IPS-11a (cell line): Measurements from ENCODE around the gene CYFIP1.

Experiments used
- H3K4me3 ChIP-seq: one replicate; pipeline ENCODE4 v1.5.1; 2013; ENCODE audit warnings: low read depth, low read length, control low read depth

CYFIP1 gene

DNA sequence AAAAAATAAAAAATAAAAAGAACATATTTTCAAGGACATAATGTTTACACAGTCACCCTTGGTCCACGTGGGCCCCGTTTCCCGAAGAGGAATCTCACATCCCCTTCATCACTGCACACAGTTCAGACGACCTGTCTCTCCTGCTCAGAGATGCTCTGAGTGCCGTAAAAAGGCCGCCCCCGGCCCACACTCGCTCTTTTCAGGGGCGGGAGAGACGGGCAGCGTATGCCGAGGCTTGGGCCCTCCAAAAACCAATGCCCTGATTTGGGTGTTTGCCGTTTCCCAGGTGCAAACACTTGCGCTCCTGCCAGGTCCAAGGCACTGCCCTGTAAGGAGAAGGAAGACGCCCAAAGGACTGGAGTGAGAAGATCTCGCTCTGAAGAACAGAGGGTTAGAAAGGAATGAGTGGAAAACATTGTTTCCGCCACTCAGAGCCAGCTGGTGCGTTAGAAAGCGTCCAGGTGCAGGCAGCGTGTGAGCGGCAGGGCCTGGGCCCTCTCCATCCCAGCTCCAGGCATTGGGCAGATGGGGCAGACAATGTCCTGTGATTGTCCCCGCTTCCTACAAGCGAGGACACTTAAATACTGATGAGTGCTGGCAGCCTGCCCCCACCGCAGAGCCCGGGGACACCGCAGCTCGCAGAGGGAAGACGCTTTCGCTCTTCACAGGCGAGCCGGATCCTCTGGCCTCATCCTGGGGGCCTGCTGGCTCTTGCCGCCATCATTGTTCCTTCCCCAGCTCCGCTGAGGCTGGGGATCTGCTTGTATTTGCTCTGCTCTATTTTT, 88.5 kb downstream of the CYFIP1 start:
- no peak overlapping the region for H3K4me3 ChIP-seq

GRCh38 chr15:22890296-22890695, 89.9 kb downstream of the CYFIP1 start:
- H3K4me3 ChIP-seq, result no peak overlapping the region

DNA sequence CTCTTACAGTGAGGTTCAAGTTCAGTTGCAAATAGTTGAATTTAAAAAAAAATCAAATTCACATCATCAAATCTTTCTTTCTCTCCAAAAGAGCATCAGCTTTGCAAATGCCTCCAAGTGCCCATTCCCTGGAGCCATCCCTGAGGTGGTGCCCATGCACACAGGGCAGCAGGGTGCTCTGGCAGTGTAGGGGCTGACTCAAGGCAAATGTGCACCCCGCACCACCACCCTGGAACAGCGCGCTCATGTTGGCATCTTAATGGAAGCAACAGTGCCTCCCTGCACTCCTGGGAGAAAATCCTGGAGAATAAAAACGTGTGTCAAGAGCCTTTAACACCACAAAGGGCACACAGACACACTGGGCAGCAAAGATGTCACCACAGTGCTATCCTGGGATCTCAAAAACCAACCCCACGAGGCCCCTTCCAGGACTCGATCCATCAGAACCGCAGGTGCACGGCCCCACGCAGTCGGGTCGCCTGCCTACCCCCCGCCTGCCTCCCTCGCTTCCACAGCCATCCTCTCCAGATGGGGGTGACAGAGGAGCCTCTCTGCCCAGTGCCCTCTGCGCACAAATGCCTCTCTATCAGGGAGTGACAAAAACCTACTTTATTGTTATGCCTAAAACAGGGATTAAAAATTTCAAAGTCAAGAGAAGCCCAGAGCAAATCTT, 90.9 kb downstream of the CYFIP1 start:
- no peak overlapping the region for H3K4me3 ChIP-seq

DNA sequence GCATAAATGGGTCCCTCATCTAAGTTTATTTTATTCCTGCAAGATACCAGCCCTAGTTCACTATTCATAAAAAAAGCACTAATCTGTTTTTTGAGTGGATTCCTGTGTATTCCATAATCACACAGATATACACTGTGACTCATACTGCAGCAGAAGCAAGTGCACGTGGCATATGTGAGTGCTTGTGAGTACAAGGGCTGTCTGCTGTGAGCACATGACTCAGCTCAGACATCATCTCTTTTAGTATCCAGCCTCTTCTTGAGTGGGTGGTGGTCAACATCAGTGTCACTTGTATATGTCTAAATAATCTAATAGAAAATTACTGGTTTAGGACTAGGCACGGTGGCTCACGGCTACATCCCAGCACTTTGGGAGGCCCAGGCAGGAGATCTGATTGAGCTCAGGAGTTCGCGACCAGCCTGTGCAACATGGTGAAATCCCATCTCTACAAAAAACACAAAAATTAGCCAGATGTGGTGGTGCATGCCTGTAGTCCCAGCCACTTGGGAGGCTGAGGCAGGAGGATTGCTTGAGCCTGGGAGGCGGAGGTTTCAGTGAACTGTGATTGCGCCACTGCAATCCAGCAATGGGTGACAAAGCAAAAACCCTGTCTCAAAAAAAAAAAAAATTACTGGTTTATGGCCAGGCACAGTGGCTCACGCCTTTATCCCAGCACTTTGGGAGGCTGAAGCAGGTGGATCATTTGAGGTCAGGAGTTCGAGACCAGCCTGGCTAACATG, 91.9 kb downstream of the CYFIP1 start:
- H3K4me3 ChIP-seq, result no peak overlapping the region

DNA sequence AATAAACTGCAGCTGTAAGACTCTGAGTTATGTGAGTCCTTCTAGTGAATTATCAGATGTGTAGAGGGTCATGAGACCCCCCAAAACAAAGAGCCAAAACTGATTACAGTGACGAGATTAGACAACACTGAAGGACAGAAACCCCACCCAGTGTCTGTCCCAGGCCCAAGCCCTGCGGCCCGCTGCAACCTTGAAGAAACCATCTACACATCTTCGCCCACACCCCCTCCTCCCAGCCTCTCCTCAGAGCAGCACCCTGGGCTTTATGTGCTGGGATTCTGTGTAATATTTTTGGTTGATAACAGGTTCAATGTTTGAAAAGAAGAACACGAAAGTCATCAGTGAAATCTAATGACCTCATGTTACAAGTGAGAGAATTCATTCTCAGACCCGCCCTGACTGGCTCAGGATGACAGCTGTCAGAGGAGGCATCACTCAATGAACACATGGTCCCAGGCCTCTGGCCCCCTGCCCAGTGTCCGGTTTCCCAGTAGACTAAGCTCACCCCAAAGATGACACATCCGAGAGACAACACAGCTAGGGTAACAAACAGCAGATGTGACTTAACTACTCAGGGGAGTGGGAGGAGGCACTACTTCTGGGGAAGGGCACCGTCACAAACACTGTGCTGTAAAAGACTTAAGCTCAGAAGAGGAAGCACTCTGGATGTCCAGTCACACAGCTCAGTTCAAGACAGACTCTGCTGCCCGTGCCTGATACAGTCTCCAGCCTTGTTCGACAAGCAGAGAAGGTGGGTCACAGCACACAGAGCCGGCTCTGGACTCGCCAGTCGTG, 92.8 kb downstream of the CYFIP1 start:
- H3K4me3 ChIP-seq, result no peak overlapping the region

- H3K4me3 ChIP-seq, result no peak overlapping the region
These were observed 95.0 kb downstream of the CYFIP1 start for GRCh38 chr15:22885120-22885519.

DNA sequence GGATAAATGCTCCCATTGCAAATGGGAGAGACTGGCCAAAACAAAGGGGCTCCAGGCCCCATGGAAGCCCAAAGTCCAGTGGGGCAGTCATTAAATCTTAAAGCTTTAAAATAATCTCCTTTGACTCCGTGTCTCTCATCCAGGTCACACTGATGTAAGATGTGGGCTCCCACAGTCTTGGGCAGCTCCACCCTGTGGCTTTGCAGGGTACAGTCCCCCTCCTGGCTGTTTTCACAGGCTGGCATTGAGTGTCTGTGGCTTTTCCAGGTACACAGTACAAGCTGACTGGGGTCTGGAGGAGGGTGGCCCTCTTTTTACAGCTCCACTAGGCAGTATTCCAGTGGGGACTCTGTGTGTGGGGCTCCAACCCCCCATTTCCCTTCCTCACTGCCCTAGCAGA, 95.8 kb downstream of the CYFIP1 start:
- H3K4me3 ChIP-seq, result no peak overlapping the region

- no peak overlapping the region for H3K4me3 ChIP-seq
These were observed 97.0 kb downstream of the CYFIP1 start for GRCh38 chr15:22883196-22883595.

- no peak overlapping the region for H3K4me3 ChIP-seq
These were observed 98.3 kb downstream of the CYFIP1 start for GRCh38 chr15:22881739-22882440.

DNA sequence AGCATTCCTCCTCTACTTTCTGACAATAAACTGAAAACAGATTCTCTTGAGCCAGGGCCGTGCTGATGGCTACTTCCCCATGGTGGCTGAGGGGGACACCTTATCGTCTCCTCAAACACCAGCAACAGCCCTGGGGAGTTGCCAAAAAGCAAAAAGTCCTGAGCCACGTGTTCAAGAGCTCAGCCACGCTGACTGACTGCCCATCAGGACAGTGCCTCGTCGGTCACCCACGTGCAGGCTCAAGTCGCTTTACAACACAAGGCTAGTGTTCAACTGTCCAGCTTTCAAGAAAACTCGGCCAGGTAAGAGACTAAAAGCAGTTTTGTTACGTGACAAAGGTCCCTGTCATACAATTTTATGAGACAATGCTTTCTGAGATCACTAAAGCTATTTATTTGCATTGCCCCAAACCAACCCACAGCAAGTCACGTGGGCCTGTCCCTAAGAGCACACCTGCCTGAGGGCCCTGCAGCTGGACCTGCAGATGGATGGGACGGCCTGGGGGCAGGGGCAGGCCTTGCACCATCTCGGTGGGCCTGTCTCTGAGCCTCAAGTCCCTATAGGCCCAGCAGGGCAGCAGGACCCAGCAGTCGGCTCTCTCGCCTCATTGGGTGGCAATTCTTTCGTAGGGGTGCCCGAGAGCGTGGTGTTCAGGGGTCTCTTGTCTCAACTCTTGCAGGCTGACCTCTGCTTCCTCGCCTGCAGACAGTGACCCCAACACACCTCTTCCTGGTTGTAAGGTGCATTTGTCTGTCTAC, 99.0 kb downstream of the CYFIP1 start:
- H3K4me3 ChIP-seq, result no peak overlapping the region

DNA sequence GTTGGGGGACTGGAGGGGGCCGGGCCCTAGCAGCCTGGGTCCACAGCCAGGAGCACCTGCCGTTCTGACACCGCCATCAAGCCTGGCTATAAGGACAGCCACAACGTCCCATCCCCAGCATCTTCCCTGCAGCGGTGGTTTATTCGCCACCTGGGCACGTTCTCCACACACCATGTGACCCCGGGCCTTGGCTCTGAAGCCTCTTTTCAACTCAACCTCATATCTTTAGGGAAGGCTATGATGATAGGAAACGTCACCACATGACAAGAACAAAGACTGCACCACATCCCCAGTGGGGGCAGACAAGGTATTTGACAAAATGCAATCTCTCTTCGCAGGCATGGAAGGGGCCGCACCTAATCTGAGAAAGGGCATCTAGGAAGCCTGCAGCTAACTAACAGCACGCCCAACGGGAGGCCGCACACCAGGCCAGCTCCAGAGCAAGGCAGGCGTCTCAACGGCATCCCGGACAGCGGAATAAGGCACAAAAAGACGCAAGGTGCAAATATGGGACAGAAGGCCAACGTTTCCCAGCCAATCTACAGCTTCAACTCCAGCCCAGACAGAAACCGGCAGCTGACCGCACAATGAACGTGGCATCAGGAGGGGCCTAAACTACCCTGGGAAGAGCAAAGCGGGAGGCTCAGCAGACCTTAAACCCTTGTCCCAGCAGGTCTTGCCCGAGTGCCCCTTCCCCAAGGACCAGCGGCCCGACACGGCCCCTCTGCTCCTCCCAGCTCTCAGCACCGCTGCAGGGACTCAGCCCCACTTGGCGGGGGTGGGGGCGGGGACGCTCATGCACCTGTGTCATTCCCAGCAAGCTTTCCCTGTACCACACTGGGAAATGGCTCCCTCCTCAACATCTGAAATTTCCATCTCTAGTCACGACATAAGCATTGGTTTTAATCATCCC, 99.8 kb downstream of the CYFIP1 start:
- no peak overlapping the region for H3K4me3 ChIP-seq

- H3K4me3 ChIP-seq, result no peak overlapping the region
These were observed 102.1 kb downstream of the CYFIP1 start for GRCh38 chr15:22878103-22878502.

DNA sequence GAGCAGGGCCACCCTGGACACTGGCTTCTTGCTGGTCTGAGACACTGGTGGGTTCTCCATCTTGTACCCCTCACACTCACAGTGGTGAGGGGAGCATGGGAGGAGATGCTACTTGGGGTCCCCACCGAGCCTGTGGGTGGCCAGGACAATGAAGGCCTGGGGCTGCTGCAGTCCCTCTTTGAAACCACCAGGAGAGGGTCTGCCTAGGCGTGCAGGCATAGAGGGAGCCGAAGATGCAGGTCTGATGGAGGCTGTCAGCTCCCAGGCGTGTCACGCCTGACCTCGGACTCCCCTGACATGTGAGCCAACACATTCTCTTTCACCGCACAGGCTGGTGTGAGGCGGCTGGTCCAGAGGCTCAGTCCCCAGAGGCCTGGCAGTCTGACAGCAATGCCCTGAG, 102.6 kb downstream of the CYFIP1 start:
- no peak overlapping the region for H3K4me3 ChIP-seq

- no peak overlapping the region for H3K4me3 ChIP-seq
These were observed 103.1 kb downstream of the CYFIP1 start for GRCh38 chr15:22877117-22877516.

DNA sequence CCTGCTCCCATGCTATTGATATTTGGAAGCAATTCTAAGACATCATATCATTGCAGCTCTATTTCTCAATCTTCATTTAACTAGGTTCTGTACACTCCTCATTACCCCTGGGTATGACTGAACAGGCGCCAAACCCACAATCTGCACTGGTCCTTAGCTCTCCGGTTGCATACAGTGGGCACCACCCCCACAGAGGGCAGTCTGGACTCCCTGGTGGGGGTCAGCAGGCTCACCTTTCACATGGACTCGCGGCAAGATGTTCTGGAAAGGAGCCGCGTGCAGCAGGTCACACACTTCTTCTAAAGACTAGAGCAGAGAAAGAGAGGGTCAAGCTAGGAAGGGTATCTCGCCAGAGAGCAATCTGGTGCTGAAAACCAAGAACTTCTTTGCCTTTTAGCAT, 105.2 kb downstream of the CYFIP1 start:
- H3K4me3 ChIP-seq, result no peak overlapping the region

GRCh38 chr15:22874256-22874655, 105.9 kb downstream of the CYFIP1 start:
- H3K4me3 ChIP-seq, result no peak overlapping the region

DNA sequence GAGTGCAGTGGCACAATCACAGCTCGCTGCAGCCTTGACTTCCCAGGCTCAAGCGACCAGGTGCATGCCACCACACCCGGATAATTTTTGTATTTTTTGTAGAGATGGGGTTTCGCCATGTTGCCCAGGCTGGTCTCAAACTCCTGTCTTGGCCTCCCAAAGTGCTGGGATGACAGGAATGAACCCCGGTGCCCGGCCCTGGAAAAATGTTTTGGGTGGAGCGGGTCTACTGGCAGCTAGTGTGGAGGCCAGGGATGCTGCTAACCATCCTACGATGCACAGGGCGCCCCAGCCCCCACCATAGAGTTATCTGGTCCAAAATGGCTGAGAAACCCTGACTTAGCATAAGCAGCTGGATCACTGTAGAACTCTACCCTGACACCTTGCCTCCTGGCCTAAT, 106.3 kb downstream of the CYFIP1 start:
- no peak overlapping the region for H3K4me3 ChIP-seq

- H3K4me3 ChIP-seq, result no peak overlapping the region
These were observed 107.0 kb downstream of the CYFIP1 start for GRCh38 chr15:22872936-22873701.
